Liver (tissue), 3 donors: Measurements from ENCODE around the gene JDP2.

Experiments
- CTCF ChIP-seq: fragments of 150-350 bp; IDR thresholded peaks from 2 replicates; pipeline ENCODE4 v1.5.1; 2017; ENCODE audit warnings: improper control_type of control experiment, low read depth, low read length; ENCODE audit not compliant: missing input control
- GABPA ChIP-seq, 2 donors: IDR thresholded peaks in 1 of 2; conservative IDR thresholded peaks in 1 of 2; 2 replicates each; pipeline ENCODE4 v1.6.1; 2016; ENCODE audit warnings: antibody characterized with exemption in 2 of 2, mild to moderate bottlenecking in 1 of 2, moderate library complexity in 1 of 2
- JUND ChIP-seq, 2 donors: IDR thresholded peaks; 2 replicates each; pipeline ENCODE4 v1.6.1; 2016; ENCODE audit warnings: antibody characterized with exemption in 2 of 2
- RAD21 ChIP-seq, 2 donors: IDR thresholded peaks; 2 replicates each; pipeline ENCODE4 v1.6.1; 2016; ENCODE audit warnings: antibody characterized with exemption in 2 of 2, mild to moderate bottlenecking in 2 of 2
- REST ChIP-seq: IDR thresholded peaks from 2 replicates; pipeline ENCODE4 v1.6.1; 2016; ENCODE audit warnings: antibody characterized with exemption, mild to moderate bottlenecking
- TAF1 ChIP-seq: conservative IDR thresholded peaks from 2 replicates; pipeline ENCODE4 v1.6.1; 2016; ENCODE audit warnings: antibody characterized with exemption, mild to moderate bottlenecking
- TF ChIP-seq, protein P1 (sequence below): IDR thresholded peaks from 2 replicates; pipeline ENCODE4 v1.6.1; 2016; ENCODE audit warnings: antibody characterized with exemption
- donor health status: healthy.
- donor health status: healthy.

GRCh38 chr14:75391953-75392352 lies 35.9 kb upstream of the JDP2 start:
- TF ChIP-seq CTCF: no peak
- TF ChIP-seq REST: no peak
- TF ChIP-seq TAF1: no peak
- TF ChIP-seq GABPA (IDR thresholded peaks at IDR 0.05 in 1 of 2, conservative IDR thresholded peaks at IDR 0.05 in 1 of 2): no peak
- TF ChIP-seq, protein P1, sequence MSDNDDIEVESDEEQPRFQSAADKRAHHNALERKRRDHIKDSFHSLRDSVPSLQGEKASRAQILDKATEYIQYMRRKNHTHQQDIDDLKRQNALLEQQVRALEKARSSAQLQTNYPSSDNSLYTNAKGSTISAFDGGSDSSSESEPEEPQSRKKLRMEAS: no peak
- no peak for TF ChIP-seq JUND (IDR thresholded peaks at IDR 0.05)
- TF ChIP-seq RAD21 (IDR thresholded peaks at IDR 0.05): no peak
